ENCODE results near the gene KYNU. TPM values are rescaled to one million over a fixed set of nuclear protein-coding genes. Genes with fewer than 3 reads are reported as not detected.
"Not testable (repeated sequence)": the region's sequence is repeated elsewhere in the genome, so short reads cannot be mapped to it uniquely, and the experiment has no call there.

KYNU gene
- total RNA-seq, 1 donor from 2014 or later = 4.3 TPM

DNA sequence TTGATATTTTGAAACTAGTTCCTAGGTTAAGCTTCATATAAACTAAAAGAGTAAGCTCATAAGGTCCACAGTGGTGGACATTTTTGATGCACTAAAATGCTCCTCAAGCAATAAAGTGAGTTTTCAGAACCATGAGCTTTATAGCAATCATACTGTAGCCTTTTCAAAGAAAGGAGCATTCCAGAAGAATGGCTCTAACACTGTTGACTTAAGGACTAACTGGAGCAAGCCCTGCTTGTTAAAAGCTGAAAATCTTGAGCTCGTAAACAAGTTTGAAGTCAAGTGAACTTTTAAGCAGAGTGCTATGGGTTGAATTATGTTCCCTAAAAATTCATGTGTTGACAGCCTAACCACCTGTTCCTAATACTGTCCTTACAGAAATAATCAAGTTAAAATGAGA lies 38.0 kb downstream of the KYNU start:
- no peak for DNase-seq (ENCODE audit: low spot score)

DNA sequence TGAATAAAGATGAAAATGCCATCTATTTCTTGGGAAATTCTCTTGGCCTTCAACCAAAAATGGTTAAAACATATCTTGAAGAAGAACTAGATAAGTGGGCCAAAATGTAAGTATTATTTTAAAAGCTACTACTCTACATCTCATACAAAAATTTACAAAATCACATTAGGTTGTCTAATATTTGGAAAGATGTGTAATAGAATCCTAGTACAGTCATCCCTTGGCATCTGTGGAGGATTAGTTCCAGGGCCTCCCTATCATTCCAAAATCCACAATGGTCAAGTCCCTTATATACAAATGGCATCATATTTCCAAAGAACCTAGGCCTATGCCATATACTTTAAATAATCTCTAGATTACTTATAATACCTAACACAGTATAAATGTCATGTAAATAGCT lies 41.2 kb downstream of the KYNU start:
- DNase-seq (ENCODE audit: low spot score) = peak; percentile 8

DNA sequence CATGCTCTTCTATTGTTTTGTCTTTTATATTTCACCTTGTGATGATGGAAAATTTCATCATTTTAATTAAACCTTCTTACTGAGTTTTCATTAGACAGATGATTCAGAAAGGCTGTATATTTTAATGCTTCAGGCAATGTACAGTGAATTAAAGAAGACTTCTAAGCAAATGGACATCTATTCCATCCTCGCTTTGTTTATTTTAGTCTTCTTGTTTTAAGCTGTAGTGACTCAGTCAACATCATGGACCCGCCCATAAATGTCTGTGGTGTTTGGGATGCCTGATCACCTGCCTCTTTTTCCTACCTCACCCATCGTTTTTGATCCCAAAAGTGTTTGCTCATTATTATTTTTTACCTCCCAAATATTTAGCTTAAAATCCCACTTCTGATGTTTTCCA lies 43.1 kb downstream of the KYNU start:
- DNase-seq (ENCODE audit: low spot score) = no peak

DNA sequence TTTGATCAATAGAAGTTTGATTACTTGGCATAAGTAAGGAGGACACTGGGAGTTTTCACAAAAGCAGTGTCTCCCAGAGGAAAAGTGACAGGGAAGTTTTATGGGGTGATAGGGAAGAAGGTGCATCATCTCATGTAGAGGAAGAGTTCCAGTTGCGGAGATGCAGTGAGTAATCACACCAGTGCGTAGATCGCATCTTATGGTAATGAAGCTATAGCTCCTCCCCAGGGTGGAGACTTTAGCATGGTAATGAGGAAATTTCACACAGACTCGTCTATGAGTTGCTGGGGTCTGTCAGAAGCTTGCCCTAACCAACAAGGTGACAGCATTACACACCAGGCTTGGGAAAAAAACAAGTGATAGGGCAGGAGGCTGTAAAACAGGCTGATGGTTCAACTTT lies 49.0 kb downstream of the KYNU start:
- no peak for DNase-seq (ENCODE audit: low spot score)

DNA sequence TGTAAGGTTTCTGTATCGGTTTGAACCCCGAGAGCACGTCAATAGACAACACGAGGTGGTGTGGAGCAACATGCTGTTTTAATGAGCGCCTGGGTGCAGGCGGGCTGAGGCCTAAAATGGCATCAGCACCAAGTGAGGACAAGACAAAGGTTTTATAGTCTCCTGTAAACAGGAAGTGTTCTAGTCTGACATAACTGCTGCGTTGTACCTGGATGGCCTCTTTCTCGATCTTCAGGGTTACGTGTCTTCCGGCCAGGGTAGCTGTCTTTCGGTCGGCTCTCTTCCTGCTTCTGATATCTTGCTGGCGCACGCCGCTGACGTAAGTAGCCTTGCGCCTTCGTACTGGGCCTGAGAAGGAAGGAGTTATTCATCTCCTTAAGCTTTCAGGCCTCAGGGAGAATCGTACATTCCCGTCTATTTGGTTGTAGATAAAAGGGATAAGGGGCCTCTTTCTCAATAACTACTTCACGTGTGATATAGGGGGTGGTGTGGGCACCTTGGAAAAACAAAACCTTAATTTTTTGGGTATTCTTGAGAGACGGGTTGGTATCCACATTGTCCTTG lies 53.5 kb downstream of the KYNU start:
- DNase-seq (ENCODE audit: low spot score) = no peak

DNA sequence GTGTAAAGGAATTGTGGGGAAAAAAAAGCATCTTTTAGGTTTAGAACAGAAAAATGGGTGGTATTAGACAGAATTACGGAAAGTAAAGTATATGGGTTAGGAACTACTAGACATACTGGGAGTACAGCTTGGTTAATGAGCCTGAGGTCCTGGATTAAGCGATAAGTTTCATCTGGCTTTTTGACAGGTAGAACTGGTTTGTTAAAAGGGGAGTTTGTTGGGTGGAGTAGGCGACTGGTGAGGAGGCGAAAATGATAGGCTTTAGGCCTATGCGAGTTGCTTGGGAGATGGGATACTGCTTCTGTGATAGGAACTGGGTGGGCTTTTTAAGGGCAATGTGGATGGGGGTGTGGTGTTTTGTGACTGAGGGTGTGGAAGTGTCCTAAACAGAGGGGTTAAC lies 56.5 kb downstream of the KYNU start:
- DNase-seq (ENCODE audit: low spot score) = no peak

DNA sequence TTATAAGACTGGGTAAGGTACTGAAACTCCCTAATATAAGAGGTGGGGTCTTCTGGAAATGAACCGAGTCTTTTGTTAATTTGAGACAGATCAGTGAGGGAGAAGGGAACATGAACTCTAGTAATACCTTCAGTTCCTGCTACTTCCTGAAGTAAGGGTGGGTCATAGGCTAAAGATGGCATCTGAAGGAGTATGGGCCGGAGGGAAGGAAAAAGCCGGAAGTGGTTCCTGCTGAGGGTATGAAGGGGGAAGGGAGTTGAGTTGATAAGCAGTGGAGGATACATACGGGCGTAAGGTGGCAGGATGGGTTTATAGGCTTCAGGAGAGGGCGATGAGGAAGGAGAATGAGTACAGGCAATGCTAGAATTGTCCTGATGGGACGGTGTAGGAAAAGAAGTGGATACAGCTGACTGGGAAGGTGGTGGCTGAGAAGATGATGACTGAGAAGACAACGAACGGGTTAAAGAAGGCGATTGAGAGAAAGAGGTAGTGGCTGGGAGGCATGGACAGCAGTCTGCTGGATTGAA lies 58.2 kb downstream of the KYNU start:
- DNase-seq (ENCODE audit: low spot score) = no peak

DNA sequence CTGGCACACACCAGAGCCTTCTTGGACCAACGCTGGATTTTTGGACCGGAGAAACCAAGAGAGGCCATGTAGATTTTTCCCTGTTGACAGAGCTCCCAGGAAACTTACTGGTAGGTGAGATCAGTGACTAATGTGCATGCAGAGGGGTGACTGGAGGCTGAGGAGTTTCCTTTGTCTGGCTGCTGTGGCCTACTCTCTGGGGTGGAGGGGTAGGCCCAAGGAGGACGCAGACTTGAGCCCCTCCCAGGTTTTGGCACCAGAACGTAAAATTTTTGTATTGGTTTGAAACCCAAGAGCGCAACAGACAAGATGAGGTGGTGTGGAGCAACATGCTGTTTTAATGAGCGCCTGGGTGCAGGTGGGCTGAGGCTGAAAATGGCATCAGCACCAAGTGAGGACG lies 59.2 kb downstream of the KYNU start:
- no peak for DNase-seq (ENCODE audit: low spot score)

DNA sequence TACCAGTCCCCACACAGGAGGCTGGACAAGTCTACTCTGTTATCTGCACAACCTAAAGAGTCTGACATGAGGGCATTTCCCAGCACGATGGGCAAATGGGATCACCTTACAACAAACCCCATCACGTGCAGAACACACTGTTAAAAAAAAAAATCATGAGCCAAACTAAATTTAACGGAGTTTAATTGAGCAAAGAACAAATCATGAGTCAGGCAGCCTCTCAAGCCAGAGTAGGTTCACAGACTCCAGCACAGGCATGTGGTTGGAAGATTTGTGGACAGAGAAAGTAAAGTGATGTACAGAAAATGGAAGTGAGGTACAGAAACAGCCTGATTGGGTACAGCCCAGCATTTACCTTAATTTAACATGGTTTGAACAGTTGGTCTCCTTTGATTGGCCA lies 59.9 kb downstream of the KYNU start:
- no peak for DNase-seq (ENCODE audit: low spot score)

DNA sequence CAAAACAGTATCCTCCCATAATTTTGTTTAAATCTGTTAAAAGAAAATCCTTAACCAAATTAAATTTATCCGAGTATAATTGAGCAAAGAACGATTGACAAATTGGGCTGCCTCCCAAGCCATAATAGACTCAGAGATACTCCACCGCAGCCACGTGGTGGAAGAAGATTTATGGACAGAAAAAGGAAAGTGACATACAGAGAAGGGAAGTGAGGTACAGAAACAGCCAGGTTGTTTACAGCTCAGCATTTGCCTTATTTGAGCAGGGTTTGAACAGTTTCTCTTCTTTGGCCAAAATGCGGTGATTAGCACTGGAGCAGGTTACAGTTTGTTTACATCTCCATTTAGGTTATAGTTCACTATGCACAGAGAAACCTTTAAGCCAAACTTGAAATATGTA lies 60.8 kb downstream of the KYNU start:
- no peak for DNase-seq (ENCODE audit: low spot score)

DNA sequence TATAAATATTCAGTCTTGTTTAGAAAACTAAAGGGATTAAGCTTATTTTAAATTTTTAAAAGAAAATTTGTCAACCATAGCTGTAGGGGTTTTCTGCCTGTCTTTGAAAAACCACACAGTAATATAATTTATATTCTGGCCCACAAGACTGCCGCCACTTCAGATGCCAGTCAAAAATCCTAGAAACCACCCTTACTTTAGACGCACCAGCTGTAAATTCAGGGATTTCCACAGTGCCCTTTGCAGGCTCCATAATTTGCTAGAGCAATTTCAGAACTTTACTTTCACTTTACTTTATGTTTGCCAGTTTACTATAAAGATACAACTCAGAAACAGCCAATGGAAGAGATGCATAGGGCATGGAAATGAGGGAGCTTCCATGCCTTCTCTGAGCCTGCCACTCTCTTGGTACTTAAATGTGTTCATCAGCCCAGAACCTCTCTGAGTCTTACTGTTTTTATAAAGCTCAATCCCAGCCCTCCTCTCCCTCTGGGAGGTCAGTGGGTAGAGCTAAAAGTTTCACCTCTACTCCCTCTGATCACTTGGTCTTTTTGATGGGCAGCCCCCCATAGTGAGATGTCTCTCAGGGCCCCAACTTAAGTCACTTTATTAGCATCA lies 63.3 kb downstream of the KYNU start:
- no peak for DNase-seq (ENCODE audit: low spot score)

DNA sequence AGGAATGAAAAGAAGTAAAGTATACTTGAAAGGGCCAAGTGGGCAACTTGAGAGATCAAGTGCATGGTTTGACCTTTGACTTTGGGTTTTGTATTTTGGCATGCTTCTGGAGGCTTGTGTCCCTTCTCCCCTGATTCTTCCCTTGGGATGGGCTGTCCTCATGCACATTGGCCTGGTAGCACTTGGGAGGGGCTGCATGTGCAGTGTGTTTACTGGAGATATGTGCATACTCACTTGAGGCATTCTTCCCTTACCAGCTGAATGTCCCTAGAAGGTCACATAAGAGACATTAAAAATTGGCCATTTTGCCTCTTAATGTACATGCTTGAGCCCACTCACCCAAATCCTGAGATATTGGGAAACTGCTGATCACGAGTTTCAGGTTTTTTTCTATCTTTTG lies 65.2 kb downstream of the KYNU start:
- DNase-seq (ENCODE audit: low spot score) = no peak

DNA sequence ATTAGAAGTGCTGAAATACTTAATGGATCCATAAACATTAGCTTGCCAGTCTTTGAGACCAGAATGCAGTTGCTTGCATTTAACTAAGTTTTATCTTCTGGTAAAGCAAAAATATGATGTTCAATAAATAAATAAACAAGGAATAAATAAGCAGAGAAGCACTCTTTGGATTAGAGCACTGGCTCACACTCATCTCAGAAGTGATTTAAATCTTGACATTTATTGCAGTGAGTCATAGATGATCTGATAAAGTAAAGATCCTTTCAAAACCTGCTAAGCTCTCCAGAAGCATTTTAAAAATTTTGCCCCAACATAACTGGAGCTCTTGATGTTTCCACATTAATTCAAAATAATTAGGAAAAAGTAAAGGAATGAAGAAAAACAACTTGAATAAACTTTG lies 66.8 kb downstream of the KYNU start:
- DNase-seq (ENCODE audit: low spot score) = peak; percentile 57

DNA sequence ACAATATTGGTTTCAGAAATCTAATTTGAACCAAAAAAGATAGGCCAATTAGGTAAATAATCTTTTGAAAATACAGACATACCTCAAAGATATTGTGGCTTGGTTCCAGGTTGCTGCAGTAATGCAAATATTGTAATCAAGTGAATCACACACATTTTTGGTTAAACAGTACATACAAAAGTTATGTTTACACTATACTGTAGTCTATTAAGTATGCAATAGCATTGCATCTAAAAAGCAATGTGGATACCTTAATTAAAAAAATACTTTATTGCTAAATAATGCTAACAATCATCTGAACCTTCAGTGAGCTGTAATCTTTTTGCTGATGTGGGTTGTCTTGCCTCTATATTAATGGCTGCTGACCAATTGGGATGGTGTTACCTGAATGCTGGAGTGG lies 67.3 kb downstream of the KYNU start:
- DNase-seq (ENCODE audit: low spot score) = no peak

DNA sequence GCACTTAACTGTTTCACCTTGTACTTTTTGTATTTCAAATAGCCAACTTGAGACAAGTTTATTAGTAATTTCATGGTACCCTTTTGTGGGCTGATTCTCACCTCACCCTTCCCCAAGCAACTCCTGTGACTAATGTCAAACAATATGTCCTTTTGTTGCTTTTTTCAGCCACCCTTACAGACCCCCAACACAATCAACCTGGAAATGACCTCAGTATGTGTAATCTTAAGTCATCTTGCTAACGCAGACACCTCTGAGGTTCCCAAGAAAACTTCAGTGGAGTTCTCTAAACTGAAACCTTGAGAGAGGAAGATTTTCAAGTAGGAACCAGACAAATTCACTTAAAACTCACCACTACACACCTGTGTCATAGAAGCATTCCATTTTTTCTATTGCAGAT lies 69.5 kb downstream of the KYNU start:
- no peak for DNase-seq (ENCODE audit: low spot score)

DNA sequence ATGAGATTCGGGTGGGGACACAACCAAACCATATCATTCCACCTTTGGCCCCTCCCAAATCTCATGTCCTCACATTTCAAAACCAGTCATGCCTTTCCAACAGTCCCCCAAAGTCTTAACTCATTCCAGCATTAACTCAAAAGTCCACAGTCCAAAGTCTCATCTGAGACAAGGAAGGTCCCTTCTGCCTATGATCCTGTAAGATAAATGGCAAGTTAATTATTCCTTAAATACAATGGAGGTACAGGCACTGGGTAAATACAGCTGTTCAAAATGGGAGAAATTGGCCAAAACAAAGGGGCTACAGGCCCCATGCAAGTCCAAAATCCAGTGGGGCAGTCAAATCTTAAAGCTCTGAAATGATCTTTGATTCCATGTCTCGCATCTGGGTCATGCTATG lies 71.3 kb downstream of the KYNU start:
- not testable (repeated sequence) for DNase-seq (ENCODE audit: low spot score)

DNA sequence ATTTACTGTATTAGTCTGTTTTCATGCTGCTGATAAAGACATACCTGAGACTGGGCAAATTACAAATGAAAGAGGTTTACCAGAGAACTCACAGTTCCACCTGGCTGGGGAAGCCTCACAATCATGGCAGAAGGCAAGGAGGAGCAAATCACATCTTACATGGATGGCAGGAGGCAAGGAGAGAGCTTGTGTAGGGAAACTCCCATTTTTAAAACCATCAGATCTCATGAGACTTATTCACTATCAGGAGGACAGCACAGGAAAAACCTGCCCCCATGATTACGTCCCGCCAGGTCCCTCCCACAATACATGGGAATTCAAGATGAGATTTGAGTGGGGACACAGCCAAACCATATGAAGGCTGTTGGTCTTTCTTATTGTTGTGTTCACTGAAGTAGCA lies 72.9 kb downstream of the KYNU start:
- not testable (repeated sequence) for DNase-seq (ENCODE audit: low spot score)

DNA sequence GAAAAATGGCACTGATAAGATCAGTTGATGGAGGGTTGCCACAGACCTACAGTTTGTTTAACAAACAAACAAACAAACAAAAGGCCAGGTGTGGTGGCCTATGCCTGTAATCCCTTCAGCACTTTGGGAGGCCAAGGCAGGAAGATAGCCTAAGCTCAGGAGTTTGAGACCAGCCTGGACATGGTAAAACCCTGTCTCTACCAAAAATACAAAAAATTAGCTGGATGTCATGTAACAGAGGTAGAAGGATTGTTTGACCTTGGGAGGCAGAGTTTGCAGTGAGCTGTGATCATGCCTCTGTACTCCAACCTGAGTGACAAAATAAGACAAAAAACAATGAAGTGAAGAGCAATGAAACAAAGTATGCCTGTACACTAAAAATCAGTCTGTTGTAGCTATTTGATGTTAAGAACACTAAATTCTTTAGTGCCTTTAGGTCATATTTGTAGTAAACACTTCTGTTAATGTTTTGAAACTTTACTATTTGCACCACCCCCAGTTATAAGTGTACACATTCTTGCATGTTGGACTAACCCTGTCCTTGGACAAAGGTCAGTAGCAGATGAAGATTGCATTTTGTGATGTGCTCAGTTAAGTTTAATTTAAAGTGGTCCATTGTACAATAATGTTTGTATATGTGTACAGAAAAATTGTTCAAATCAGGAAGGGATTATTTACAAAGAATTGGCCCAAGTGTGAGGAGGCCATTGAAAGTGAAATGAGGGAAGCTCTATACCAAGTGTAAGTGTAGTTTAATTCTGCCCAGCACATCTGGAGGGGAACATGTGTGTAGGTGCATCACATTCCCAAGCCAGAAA lies 73.9 kb downstream of the KYNU start:
- DNase-seq (ENCODE audit: low spot score) = no peak

DNA sequence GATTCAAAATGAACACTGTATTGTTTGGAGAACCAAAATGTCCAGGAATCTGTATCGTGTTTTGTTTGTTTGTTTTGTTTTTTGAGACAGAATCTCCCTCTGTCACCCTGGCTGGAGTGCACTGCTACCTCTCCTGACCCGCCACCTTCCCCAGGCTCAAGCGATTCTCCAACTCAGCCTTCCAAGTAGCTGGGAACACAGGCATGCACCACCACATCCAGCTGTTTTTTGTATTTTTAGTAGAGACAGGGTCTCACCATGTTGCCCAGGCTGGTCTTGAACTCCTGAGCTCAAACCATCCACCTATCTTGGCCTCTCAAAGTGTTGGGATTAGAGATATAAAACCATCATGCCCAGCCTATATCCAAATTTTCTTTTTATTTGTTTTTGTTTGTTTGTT lies 74.6 kb downstream of the KYNU start:
- DNase-seq (ENCODE audit: low spot score) = no peak

DNA sequence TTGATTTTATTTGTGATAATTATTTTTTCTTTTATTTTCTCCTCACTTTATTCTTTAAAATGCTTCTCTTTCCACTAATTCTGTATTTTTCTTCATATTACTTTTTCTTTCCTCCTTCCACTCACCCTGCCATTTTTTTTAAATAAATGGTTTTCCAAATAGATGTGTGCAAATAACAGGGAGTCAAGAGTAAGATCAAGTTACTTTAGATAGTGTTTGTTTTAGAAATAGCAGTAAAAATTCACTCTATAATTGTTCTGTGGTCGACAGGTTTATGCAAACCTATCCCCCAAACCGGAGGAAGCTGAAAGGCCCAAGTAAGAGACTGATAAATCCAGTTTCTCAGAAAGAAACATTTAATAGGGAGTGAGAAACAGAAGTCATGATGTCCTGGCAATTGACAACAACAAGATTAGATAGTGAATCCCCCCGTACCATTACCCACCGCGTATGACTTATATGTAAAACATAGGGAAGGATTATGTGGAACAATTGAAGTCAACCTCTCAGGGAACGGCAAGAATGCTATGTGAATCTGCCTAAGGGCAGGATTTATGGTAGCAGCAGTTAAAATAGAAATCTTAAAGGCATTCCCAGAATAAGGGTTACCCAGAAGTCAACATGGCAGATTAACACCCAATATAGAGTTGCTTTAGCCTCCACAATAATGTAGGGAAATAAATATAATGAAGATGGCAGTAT lies 75.5 kb downstream of the KYNU start:
- DNase-seq (ENCODE audit: low spot score) = no peak

DNA sequence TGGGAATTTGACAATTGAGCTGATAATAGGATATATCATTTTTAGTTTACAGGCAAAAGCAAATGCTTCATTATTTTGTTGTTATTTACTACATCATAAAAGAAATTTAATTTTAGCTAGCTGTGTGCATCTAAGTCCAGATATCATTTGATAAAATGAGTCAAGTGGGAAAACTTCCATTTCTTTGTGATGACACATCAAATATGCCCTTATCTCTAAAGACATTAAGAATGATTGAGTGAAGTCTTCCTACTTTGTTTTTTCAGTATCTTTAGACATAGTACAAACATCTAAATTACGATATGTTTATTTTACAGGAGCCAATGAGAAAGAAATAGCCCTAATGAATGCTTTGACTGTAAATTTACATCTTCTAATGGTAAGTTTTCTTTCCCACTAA lies 77.0 kb downstream of the KYNU start:
- no peak for DNase-seq (ENCODE audit: low spot score)

DNA sequence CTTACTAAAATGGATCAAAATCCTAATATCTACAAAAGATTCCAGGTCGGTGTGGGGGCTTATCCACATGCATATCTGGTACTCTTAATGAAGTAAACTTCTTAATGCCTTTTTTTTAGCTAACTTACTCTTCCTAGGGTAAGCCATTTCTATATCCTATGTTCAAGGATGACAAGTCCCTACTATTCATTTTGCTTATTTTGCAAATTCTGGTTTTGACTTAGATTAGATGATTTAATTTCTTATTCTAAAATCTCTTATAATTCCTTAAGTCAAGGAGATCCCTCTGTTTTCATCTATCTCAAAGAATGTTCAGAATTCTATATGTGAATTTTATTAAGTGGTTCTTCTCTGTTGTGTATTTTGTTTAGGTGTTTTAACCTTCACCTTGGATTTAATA lies 79.7 kb downstream of the KYNU start:
- no peak for DNase-seq (ENCODE audit: low spot score)
